HL-60 (cell line): ENCODE data around the gene CDH22.

Experiments
- DNase-seq, 2 experiments: peaks; one replicate each; pipeline ENCODE4 v3.0.0-alpha.2; 2010 to 2020; ENCODE audit warnings: low read depth in 1 of 2, low spot score in 1 of 2
- H3K27ac ChIP-seq: fragments of 250-450 bp; sonication (Bioruptor Pico); replicated peaks from 2 replicates; pipeline ENCODE4 v1.5.1; 2020; ENCODE audit warnings: mild to moderate bottlenecking, moderate library complexity
- H3K27me3 ChIP-seq: fragments of 250-450 bp; sonication (Bioruptor Pico); 2 replicates; pipeline ENCODE4 v1.5.1; 2021; ENCODE audit warnings: mild to moderate bottlenecking, moderate library complexity; ENCODE audit not compliant: insufficient read depth, poor library complexity, severe bottlenecking
- H3K4me3 ChIP-seq: replicated peaks from 2 replicates; pipeline ENCODE4 v1.5.1; 2011; ENCODE audit warnings: mild to moderate bottlenecking, control low read depth, low read length; ENCODE audit not compliant: insufficient read depth
- GABPA ChIP-seq: IDR thresholded peaks from 2 replicates; pipeline ENCODE4 v1.6.1; 2012; ENCODE audit warnings: low read depth
- POLR2AphosphoS5 ChIP-seq: IDR thresholded peaks from 2 replicates; pipeline ENCODE4 v1.6.1; 2012; ENCODE audit warnings: low read depth
- SPI1 ChIP-seq: IDR thresholded peaks from 2 replicates; pipeline ENCODE4 v1.6.1; 2012; ENCODE audit warnings: low read depth, mild to moderate bottlenecking, borderline replicate concordance
- TF ChIP-seq, protein P1 (sequence below): IDR thresholded peaks from one replicate; pipeline ENCODE4 v1.5.1; 2011; ENCODE audit warnings: low read length, control low read depth, inconsistent platforms; ENCODE audit not compliant: insufficient read depth
- TF ChIP-seq, protein P2 (sequence below): IDR thresholded peaks from 2 replicates; pipeline ENCODE4 v1.6.1; 2012; ENCODE audit warnings: low read depth; ENCODE audit not compliant: insufficient replicate concordance

CDH22 gene

DNA sequence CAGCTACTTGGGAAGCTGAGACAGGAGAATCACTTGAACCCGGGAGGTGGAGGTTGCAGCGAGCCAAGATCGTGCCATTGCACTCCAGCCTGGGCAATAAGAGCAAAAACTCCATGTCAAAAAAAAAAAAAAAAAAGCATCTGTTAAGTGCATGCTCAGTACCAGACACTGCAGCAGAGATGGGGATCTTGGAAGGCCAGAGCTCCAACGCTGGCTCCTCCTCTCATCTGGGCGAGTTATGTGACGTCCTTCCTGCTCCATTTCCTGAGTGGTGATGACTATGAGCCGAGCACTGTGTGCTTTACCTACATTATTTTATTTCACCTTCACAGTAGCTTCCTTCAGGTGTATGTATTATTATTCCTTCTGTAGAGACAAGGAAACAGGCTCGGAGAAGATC lies 38.5 kb upstream of the CDH22 start:
- Histone ChIP-seq H3K27me3 (peaks cover 6% of the 10 kb centered on the region), H3K27ac (no peak overlapping the region), H3K4me3 (no peak overlapping the region)
- TF ChIP-seq, protein P1, sequence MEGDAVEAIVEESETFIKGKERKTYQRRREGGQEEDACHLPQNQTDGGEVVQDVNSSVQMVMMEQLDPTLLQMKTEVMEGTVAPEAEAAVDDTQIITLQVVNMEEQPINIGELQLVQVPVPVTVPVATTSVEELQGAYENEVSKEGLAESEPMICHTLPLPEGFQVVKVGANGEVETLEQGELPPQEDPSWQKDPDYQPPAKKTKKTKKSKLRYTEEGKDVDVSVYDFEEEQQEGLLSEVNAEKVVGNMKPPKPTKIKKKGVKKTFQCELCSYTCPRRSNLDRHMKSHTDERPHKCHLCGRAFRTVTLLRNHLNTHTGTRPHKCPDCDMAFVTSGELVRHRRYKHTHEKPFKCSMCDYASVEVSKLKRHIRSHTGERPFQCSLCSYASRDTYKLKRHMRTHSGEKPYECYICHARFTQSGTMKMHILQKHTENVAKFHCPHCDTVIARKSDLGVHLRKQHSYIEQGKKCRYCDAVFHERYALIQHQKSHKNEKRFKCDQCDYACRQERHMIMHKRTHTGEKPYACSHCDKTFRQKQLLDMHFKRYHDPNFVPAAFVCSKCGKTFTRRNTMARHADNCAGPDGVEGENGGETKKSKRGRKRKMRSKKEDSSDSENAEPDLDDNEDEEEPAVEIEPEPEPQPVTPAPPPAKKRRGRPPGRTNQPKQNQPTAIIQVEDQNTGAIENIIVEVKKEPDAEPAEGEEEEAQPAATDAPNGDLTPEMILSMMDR, result no peak
- no peak for DNase-seq

DNA sequence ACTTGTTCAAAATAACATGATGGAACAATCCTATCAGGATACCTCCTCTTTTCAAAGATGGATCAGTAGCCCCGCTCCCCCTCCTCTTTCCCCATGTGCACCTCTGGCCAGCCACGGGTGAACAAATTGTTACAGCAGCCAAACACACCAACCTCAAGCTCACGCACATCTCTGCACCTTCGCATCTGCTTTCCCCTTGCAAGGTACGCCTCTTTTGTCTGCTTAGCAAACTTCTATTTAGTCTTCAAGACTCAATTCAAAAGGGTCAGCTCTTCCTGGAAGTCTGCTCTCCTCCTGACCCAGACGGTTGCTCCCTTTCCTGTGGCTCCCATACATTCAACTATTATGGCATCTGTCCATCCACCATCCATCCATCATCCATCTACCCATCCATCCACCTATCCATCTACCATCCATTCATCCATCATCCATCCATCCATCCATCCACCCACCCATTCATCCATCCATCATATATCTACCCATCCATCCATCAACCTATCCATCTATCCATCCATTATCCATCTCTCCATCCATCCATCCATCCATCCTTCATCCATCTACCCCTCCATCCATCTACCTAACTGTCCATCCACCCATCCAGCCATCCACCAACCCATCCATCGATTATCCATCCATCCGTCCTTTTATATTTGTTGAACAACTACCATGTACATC lies 36.3 kb upstream of the CDH22 start:
- TF ChIP-seq POLR2AphosphoS5 (0 out of 2 replicates have a peak, but pooled peaks have one; percentile 10), GABPA (no peak), SPI1 (no peak)
- TF ChIP-seq, protein P1, result no peak
- TF ChIP-seq, protein P2, sequence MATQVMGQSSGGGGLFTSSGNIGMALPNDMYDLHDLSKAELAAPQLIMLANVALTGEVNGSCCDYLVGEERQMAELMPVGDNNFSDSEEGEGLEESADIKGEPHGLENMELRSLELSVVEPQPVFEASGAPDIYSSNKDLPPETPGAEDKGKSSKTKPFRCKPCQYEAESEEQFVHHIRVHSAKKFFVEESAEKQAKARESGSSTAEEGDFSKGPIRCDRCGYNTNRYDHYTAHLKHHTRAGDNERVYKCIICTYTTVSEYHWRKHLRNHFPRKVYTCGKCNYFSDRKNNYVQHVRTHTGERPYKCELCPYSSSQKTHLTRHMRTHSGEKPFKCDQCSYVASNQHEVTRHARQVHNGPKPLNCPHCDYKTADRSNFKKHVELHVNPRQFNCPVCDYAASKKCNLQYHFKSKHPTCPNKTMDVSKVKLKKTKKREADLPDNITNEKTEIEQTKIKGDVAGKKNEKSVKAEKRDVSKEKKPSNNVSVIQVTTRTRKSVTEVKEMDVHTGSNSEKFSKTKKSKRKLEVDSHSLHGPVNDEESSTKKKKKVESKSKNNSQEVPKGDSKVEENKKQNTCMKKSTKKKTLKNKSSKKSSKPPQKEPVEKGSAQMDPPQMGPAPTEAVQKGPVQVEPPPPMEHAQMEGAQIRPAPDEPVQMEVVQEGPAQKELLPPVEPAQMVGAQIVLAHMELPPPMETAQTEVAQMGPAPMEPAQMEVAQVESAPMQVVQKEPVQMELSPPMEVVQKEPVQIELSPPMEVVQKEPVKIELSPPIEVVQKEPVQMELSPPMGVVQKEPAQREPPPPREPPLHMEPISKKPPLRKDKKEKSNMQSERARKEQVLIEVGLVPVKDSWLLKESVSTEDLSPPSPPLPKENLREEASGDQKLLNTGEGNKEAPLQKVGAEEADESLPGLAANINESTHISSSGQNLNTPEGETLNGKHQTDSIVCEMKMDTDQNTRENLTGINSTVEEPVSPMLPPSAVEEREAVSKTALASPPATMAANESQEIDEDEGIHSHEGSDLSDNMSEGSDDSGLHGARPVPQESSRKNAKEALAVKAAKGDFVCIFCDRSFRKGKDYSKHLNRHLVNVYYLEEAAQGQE, result no peak
- Histone ChIP-seq H3K27ac (no peak overlapping the region), H3K4me3 (no peak overlapping the region), H3K27me3 (peaks cover 16% of the 10 kb centered on the region)
- DNase-seq, result no peak

DNA sequence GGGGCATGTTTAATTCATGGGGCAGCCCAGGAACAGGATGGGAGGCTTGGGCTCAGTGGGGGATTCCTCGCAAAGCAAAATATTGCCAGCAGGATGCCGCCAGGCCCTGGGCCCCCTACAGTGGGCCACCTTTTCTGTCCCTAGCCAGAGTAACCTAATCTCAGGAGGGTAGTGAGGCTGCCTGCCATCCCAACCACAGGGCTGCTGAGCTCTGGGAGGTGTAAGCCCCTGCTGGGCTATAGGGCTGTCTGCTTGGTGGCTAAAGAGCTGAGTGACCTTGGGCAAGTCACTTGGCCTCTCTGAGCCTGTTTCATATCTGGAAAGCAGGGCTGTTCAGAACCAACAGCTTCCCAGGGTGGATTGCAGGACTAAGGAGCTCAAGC lies 35.7 kb upstream of the CDH22 start:
- H3K4me3 ChIP-seq, result no peak overlapping the region
- no peak overlapping the region for H3K27ac ChIP-seq
- no peak for TF ChIP-seq POLR2AphosphoS5
- no peak for TF ChIP-seq SPI1
- TF ChIP-seq GABPA, result no peak
- TF ChIP-seq, protein P1, result no peak
- TF ChIP-seq, protein P2, result no peak
- DNase-seq, result no peak
- H3K27me3 ChIP-seq, result peaks cover 19% of the 10 kb centered on the region
